GOT3 (cell line): ENCODE data around the gene TMEM176A.
"Not testable (repeated sequence)": the region's sequence is repeated elsewhere in the genome, so short reads cannot be mapped to it uniquely, and the experiment has no call there.

Source experiments
- DNase-seq: peaks from one replicate; lab custom pipeline; 2025; ENCODE audit warnings: mixed read lengths; lab: John Stamatoyannopoulos, UW

TMEM176A gene

GRCh38 chr7:150800581-150801241 lies at the start of gene TMEM176A:
TSS of gene TMEM176A (plus strand) at chr7:150800769. CDS start at chr7:150801551, 782 bp downstream.
- no peak for DNase-seq

- DNase-seq = no peak
Observed at GRCh38 chr7:150751702-150752101, 48.9 kb upstream of the TMEM176A start.

- DNase-seq = no peak
Observed at GRCh38 chr7:150753239-150753638, 47.3 kb upstream of the TMEM176A start.

- DNase-seq = no peak
Observed at GRCh38 chr7:150753826-150754603, 46.6 kb upstream of the TMEM176A start.

GRCh38 chr7:150754951-150755350 lies 45.6 kb upstream of the TMEM176A start:
- DNase-seq = no peak

GRCh38 chr7:150755473-150756099 lies 45.0 kb upstream of the TMEM176A start:
- no peak for DNase-seq

GRCh38 chr7:150756166-150756565 lies 44.4 kb upstream of the TMEM176A start:
- no peak for DNase-seq

- DNase-seq = no peak
Observed at GRCh38 chr7:150756858-150757257, 43.7 kb upstream of the TMEM176A start.

- no peak for DNase-seq
Observed at GRCh38 chr7:150759479-150759878, 41.1 kb upstream of the TMEM176A start.

GRCh38 chr7:150766334-150766709 lies 34.2 kb upstream of the TMEM176A start:
- no peak for DNase-seq

GRCh38 chr7:150769768-150770167 lies 30.8 kb upstream of the TMEM176A start:
- DNase-seq = no peak

- not testable (repeated sequence) for DNase-seq
Observed at GRCh38 chr7:150774131-150774530, 26.4 kb upstream of the TMEM176A start.

GRCh38 chr7:150778014-150778737 lies 22.4 kb upstream of the TMEM176A start:
- DNase-seq = no peak

- peak; percentile 50 for DNase-seq
Observed at GRCh38 chr7:150778738-150779301, 21.7 kb upstream of the TMEM176A start.

GRCh38 chr7:150780292-150780691 lies 20.3 kb upstream of the TMEM176A start:
- no peak for DNase-seq

GRCh38 chr7:150781103-150781502 lies 19.5 kb upstream of the TMEM176A start:
- DNase-seq = no peak

- DNase-seq = no peak
Observed at GRCh38 chr7:150781961-150782360, 18.6 kb upstream of the TMEM176A start.

GRCh38 chr7:150784120-150784736 lies 16.3 kb upstream of the TMEM176A start:
- DNase-seq = no peak

- DNase-seq = no peak
Observed at GRCh38 chr7:150784954-150785353, 15.6 kb upstream of the TMEM176A start.

- no peak for DNase-seq
Observed at GRCh38 chr7:150787321-150788281, 13.0 kb upstream of the TMEM176A start.
